Left lung (tissue), 10 donors: Measurements from ENCODE around the gene GPR107. TPM values are rescaled to one million over a fixed set of nuclear protein-coding genes. Genes with fewer than 3 reads are reported as not detected.

ENCODE experiments used
- ATAC-seq: fragments of 200-7000 bp; cut with Tn5 transposase; one replicate; pipeline ENCODE4 v1.9.1; 2020; ENCODE audit warnings: moderate library complexity
- DNase-seq, 4 donors: peaks; one replicate each; pipeline ENCODE4 v3.0.0-alpha.2; 2013 to 2020
- H3K27ac ChIP-seq, 2 donors: fragments of 200-600 bp; sonication (generic) in 1 of 2; one replicate each; pipeline versions ENCODE4 v1.5.0 to v1.8.0; 2020 to 2021
- H3K27me3 ChIP-seq, 2 donors: fragments of 200-600 bp; sonication (generic) in 1 of 2; one replicate each; pipeline versions ENCODE4 v1.5.0 to v1.8.0; 2020 to 2021
- H3K36me3 ChIP-seq, 2 donors: fragments of 200-600 bp; sonication (generic) in 1 of 2; one replicate each; pipeline versions ENCODE4 v1.5.0 to v1.8.0; 2020 to 2021
- H3K4me1 ChIP-seq, 2 donors: fragments of 200-600 bp; one replicate each; pipeline ENCODE4 v1.8.0; 2021
- H3K4me3 ChIP-seq, 2 donors: fragments of 200-600 bp; sonication (generic) in 1 of 2; one replicate each; pipeline versions ENCODE4 v1.5.0 to v1.8.0; 2020 to 2021; ENCODE audit warnings: mild to moderate bottlenecking in 1 of 2
- H3K9me3 ChIP-seq, 2 donors: fragments of 200-600 bp; sonication (generic) in 1 of 2; one replicate each; pipeline versions ENCODE4 v1.5.0 to v1.8.0; 2020 to 2021
- intact Hi-C, 2 donors: fragments of 100-400 bp; cut with DNase I; formaldehyde crosslinking; loops; one replicate each; pipeline versions ENCODE4 v1.11.2 to v1.14.2; 2022
- polyA plus RNA-seq, 6 donors: library from polyadenylated mRNA; unstranded; fragments of 120-200 nt; gene quantifications; one replicate each; pipeline ENCODE4 v1.2.1, GENCODE V29; 2013; ENCODE audit not compliant: insufficient read length in 6 of 6
- total RNA-seq, 2 donors: library from RNA; stranded (reverse); fragmentation: NEBNext Ultra II Directional; extraction: Animal tissue kit (Norgen Biotek cat#: 25700); gene quantifications; one replicate each; pipeline ENCODE4 v1.2.1, GENCODE V29; 2021
- TF ChIP-seq, protein P1 (sequence below), 2 donors: fragments of 200-600 bp; sonication (generic) in 1 of 2; IDR thresholded peaks; one replicate each; pipeline versions ENCODE4 v1.5.0 to v1.8.0; 2021; ENCODE audit warnings: antibody characterized with exemption in 2 of 2
- donor health status: DM: no; HTN: yes; CAD: no.
- donor health status: DM: no; HTN: no; CAD: no.

GPR107 gene
- total and polyA plus RNA-seq, 8 donors: 43.0 to 52.4 (median 47.6) TPM

DNA sequence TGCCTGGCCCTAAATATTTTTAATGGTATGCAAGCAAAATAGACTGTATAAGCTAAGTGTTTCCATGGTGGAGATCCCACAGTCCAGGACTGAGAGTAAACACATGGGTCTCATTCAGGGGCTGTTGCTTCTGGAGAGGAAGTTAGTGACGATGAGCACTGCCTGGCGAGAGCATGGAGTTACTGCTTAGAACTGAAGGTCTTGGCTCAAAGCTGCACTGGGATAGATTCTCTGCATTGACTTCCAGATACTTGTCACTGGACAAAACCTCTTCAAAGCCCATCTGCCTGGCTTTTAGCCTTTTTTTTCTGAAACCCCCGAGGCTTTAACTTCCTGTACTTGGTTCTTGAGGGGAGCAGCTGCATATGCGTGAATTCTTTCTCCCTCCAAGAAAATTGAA, 39.2 kb downstream of the GPR107 start:
- Histone ChIP-seq H3K4me3 (no peak overlapping the region), H3K36me3 (peaks cover 0 to 93% of the 10 kb centered on the region in 2 donors), H3K27ac (no peak overlapping the region), H3K27me3 (no peaks in the 10 kb centered on the region), H3K9me3 (no peaks in the 10 kb centered on the region), H3K4me1 (no peaks in the 10 kb centered on the region)
- ATAC-seq (no peak), DNase-seq (no peak)
- intact Hi-C loops: no loop called here
- TF ChIP-seq, protein P1, sequence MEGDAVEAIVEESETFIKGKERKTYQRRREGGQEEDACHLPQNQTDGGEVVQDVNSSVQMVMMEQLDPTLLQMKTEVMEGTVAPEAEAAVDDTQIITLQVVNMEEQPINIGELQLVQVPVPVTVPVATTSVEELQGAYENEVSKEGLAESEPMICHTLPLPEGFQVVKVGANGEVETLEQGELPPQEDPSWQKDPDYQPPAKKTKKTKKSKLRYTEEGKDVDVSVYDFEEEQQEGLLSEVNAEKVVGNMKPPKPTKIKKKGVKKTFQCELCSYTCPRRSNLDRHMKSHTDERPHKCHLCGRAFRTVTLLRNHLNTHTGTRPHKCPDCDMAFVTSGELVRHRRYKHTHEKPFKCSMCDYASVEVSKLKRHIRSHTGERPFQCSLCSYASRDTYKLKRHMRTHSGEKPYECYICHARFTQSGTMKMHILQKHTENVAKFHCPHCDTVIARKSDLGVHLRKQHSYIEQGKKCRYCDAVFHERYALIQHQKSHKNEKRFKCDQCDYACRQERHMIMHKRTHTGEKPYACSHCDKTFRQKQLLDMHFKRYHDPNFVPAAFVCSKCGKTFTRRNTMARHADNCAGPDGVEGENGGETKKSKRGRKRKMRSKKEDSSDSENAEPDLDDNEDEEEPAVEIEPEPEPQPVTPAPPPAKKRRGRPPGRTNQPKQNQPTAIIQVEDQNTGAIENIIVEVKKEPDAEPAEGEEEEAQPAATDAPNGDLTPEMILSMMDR (IDR thresholded peaks at IDR 0.05): no peak

DNA sequence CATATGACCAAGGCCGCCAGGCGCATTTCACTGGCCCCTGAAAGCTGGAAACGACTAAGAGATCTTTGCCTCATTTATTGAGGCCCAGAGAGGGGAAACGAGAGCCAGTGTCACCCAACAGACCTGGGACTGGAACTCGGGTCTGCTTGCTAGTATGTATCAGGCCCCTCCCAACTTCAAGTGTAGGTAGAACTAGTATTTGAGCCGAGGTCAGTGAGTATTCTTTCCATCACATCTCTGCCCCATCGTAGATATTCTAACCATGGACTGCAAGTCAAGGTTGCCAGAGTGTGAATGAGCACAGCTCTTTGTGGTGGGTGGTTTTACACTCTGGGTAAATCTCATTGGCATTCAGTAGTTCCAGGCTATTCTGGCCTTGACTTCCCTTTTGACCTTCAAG, 42.2 kb downstream of the GPR107 start:
- intact Hi-C loops: no loop called here
- Histone ChIP-seq H3K36me3 (peaks cover 5 to 91% of the 10 kb centered on the region in 2 donors), H3K27me3 (no peaks in the 10 kb centered on the region), H3K4me1 (peaks cover 0 to 6% of the 10 kb centered on the region in 2 donors), H3K4me3 (no peak overlapping the region), H3K9me3 (no peaks in the 10 kb centered on the region), H3K27ac (no peak overlapping the region)
- ATAC-seq: no peak
- DNase-seq: no peak
- TF ChIP-seq, protein P1 (IDR thresholded peaks at IDR 0.05): no peak

DNA sequence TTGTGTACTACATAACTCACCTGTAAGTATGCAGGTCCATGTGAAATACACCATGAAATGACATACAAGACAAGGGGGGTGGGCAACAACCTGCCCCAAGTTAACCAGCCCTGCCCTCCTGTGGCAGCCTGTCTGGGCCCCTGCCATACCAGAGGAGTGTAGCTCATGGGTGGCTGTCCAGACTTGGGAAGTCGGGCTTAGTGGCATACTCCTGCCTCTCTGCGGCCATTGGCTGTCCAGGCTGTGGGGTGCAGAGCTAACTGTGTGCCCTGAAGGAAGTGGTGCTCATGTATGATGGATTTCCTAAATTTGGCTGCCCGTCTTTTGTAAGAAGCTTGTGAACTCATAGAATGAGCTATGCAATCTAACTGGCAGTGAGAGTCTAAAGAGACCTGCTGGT, 47.0 kb downstream of the GPR107 start:
- no peak overlapping the region for H3K4me3 ChIP-seq
- ATAC-seq: no peak

DNA sequence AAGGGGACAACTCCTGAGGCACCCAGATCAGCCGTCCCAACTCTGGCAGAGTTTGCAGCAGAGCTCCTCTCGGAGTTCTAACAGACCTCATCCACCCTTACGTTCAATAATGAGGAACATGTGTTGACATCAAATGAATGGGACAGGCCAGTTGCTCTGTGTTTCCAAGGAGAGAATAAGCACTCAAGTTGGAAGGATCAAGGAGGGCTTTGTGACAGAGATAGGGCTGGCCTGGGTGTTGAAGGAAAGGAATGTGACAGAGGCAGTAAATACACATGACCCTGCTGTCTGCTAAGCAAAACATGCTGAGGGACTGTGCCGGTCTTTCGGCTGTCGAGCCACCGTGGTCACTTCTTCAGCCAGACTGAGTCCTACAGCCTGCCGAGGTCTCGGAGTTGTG, 48.2 kb downstream of the GPR107 start:
- Histone ChIP-seq H3K4me1 (peaks cover 0 to 6% of the 10 kb centered on the region in 2 donors), H3K27me3 (no peaks in the 10 kb centered on the region), H3K4me3 (no peak overlapping the region), H3K36me3 (peaks cover 8 to 89% of the 10 kb centered on the region in 2 donors), H3K9me3 (no peaks in the 10 kb centered on the region), H3K27ac (no peak overlapping the region)
- TF ChIP-seq, protein P1 (IDR thresholded peaks at IDR 0.05): no peak
- DNase-seq: no peak
- intact Hi-C loops: no loop called here
- no peak for ATAC-seq

More for the DNA sequence above, 47.0 kb downstream of the GPR107 start:
- DNase-seq: no peak
- H3K27ac ChIP-seq: no peak overlapping the region
- TF ChIP-seq, protein P1 (IDR thresholded peaks at IDR 0.05): no peak
- H3K4me1 ChIP-seq: peaks cover 0 to 6% of the 10 kb centered on the region in 2 donors
- H3K9me3 ChIP-seq: no peaks in the 10 kb centered on the region
- H3K27me3 ChIP-seq: no peaks in the 10 kb centered on the region
- H3K36me3 ChIP-seq: peaks cover 8 to 91% of the 10 kb centered on the region in 2 donors
- intact Hi-C loops: no loop called here

DNA sequence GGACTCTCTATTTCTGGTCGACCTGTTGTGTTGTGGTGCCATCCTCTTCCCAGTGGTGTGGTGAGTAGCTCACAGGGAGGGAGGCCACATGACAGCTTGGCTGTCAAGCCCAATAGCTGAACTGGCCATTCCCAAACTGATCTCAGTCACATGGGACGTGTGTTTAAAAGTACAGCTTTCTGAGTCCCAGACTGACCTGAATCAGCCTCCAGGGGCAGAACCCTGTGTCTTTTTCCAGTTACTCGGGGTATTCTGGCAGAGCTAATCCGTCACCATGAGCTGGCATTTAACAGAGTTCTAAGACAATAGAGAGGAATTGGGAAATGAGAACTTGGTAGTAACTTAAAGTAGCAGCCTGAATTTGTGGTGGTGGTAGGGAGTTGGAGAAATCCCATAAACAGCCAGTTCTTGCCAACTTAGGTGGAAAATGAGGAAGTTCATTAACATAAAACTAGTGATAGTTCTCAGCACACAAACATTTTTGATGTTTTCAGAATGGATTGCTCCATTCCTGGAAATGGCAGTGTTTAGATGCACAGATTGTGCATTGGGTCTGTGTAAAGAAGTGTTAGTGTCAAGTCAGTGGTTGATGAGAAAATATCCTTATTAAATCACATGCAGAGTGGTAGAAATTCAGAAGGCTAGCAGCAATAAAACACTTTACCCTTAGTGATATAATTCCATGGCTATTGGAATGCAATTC, 50.9 kb downstream of the GPR107 start:
- Histone ChIP-seq H3K36me3 (peaks cover 8 to 93% of the 10 kb centered on the region in 2 donors), H3K27ac (peak overlapping the region in 1 of 2 donors; percentile 41), H3K4me1 (peaks cover 0 to under 1% of the 10 kb centered on the region in 2 donors), H3K27me3 (no peaks in the 10 kb centered on the region), H3K9me3 (no peaks in the 10 kb centered on the region), H3K4me3 (no peak overlapping the region)
- TF ChIP-seq, protein P1 (IDR thresholded peaks at IDR 0.05): no peak
- intact Hi-C loops: loop anchor here in 1 of 2 donors (5.0 kb wide), 1 partner anchor 133 kb away; no protein-coding TSS in a partner anchor
- ATAC-seq (no peak), DNase-seq (no peak)
